Tibial artery (tissue), 4 donors: Measurements from ENCODE around the gene IL17RA.

Source experiments
- DNase-seq, 2 donors: peaks; one replicate each; pipeline ENCODE4 v3.0.0-alpha.2; 2019
- H3K27ac ChIP-seq, 2 donors: fragments of 200-600 bp; sonication (generic) in 1 of 2; 1 replicate in 1 of 2; 2 replicates in 1 of 2; pipeline ENCODE4 v1.5.1; 2018 to 2019; ENCODE audit warnings: mild to moderate bottlenecking in 1 of 2
- H3K27me3 ChIP-seq, 2 donors: fragments of 200-600 bp; sonication (generic) in 1 of 2; one replicate each; pipeline versions ENCODE4 v1.5.1 to v1.6.0; 2016 to 2019
- H3K36me3 ChIP-seq, 3 donors: fragments of 200-600 bp; sonication (generic) in 2 of 3; one replicate each; pipeline ENCODE4 v1.5.1; 2016 to 2019; ENCODE audit warnings: mild to moderate bottlenecking in 2 of 3
- H3K4me1 ChIP-seq, 4 donors: fragments of 200-600 bp; sonication (generic) in 2 of 4; 1 replicate in 3 of 4; 2 replicates in 1 of 4; pipeline ENCODE4 v1.5.1; 2016 to 2019
- H3K4me3 ChIP-seq, 2 donors: fragments of 200-600 bp; sonication (generic) in 1 of 2; 1 replicate in 1 of 2; 2 replicates in 1 of 2; pipeline ENCODE4 v1.5.1; 2018 to 2019; ENCODE audit warnings: mild to moderate bottlenecking in 2 of 2
- H3K9me3 ChIP-seq, 3 donors: fragments of 200-600 bp; sonication (generic) in 1 of 3; one replicate each; pipeline ENCODE4 v1.5.1; 2016 to 2019
- intact Hi-C: fragments of 100-400 bp; cut with DNase I; formaldehyde crosslinking; loops from one replicate; pipeline ENCODE4 v1.15.0; 2023; ENCODE audit warnings: low total_unique reads
- TF ChIP-seq, protein P1 (sequence below), 2 experiments: fragments of 200-600 bp in 1 of 2; fragments of 450-650 bp in 1 of 2; IDR thresholded peaks; one replicate each; pipeline ENCODE4 v1.5.1; 2017 to 2019; ENCODE audit warnings: antibody characterized with exemption in 2 of 2, mild to moderate bottlenecking in 1 of 2, moderate library complexity in 1 of 2

The IL17RA gene

DNA sequence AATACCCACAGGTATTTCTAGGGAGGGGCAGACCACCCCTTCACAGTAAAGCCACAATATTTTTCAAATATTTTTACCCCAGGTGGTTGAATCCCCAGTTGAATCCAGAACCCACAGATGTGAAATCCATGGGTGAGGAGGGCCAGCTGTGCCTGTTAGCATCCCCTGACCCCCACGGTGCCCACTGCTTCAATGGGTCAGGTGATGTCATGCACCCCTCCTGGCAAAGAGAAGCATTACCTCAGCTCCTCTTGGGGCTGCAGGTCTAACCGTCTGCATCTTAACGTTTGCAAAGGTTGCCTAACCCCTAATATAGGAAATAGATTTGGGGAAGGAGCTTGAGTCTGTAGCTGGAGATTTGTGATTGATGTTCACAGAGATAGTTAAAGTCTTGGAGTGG is 24.7 kb upstream of the IL17RA start:
- DNase-seq, result no peak
- TF ChIP-seq, protein P1, sequence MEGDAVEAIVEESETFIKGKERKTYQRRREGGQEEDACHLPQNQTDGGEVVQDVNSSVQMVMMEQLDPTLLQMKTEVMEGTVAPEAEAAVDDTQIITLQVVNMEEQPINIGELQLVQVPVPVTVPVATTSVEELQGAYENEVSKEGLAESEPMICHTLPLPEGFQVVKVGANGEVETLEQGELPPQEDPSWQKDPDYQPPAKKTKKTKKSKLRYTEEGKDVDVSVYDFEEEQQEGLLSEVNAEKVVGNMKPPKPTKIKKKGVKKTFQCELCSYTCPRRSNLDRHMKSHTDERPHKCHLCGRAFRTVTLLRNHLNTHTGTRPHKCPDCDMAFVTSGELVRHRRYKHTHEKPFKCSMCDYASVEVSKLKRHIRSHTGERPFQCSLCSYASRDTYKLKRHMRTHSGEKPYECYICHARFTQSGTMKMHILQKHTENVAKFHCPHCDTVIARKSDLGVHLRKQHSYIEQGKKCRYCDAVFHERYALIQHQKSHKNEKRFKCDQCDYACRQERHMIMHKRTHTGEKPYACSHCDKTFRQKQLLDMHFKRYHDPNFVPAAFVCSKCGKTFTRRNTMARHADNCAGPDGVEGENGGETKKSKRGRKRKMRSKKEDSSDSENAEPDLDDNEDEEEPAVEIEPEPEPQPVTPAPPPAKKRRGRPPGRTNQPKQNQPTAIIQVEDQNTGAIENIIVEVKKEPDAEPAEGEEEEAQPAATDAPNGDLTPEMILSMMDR (IDR thresholded peaks at IDR 0.05), result no peak
- Histone ChIP-seq H3K27ac (no peak overlapping the region), H3K4me1 (peaks cover 0 to 9% (median 0%) of the 10 kb centered on the region in 4 donors), H3K9me3 (no peaks in the 10 kb centered on the region), H3K4me3 (no peak overlapping the region), H3K36me3 (peaks cover 0 to 10% (median 0%) of the 10 kb centered on the region in 3 donors), H3K27me3 (peaks cover 0 to 38% of the 10 kb centered on the region in 2 donors)
- intact Hi-C loops, result loop anchor here (10.0 kb wide), 1 partner anchor 445 kb away; no protein-coding TSS in a partner anchor

DNA sequence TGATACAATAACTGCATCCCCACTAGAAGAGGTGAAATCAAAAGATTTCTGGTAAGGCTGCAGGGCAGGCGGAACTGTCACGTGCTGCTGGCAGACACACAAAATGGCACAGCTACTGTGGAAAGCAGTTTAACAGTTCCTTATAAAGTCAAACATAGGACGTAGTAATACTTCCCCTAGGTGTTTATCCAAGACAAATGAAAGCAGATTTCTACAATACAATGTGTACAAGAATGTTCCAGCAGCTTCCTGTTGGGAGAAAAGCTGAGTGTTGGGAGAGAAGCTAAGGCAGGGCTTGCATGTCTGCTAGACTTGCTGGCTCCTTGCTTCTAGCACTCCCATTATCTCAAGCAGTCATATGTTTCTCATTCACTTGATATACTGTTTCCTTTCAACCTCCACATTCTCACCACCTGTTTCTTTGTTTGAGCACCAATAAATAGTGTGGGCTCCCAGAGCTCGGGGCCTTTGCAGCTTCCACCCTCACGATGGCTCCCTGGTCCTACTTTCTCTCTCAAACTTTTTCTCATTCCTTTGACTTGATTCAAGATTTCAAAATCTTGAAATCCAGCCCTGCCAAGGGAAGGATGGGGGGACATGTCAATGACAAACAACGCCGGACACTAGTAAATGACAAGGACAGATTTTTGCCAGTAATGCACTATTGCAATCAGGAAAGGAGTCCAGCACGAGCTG is 21.2 kb upstream of the IL17RA start:
- Histone ChIP-seq H3K36me3 (no peaks in the 10 kb centered on the region), H3K4me1 (peaks cover 0 to 9% (median 0%) of the 10 kb centered on the region in 4 donors), H3K27ac (no peak overlapping the region), H3K27me3 (peaks cover 0 to 49% of the 10 kb centered on the region in 2 donors), H3K9me3 (no peaks in the 10 kb centered on the region), H3K4me3 (no peak overlapping the region)
- intact Hi-C loops, result loop anchor here (10.0 kb wide), 1 partner anchor 441 kb away; no protein-coding TSS in a partner anchor
- TF ChIP-seq, protein P1 (IDR thresholded peaks at IDR 0.05), result no peak
- DNase-seq, result peak in 1 of 2 donors; percentile 32

DNA sequence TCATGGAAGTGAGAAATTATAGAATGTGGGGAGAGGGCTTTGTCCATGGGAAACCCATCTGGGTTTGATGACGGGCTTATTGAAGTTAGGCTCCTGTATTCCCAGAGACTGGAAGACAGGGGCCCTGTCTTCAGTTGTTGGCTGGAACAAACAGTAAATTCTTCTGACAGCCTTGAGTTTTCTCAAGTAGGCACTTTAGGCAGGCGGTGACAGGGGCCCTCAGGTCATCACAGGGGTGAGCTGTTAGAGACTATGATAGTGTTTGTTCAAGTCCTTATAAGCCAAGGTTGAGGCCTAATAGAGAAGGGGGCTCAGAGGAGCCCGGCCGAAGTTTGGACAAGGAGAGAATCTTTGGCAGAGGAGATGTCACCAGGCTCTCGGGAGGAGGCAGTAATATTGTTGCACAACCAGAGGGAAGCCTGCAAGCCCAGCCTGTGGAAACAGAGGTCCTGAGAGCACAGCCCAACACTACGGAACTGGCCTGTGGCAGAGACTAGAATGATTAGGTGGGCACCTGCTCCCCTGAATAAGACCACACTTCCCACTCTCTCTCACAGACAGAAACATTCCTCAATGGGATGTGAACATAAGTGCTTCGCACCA is 20.2 kb upstream of the IL17RA start:
- H3K4me1 ChIP-seq, result peaks cover 0 to 9% (median 0%) of the 10 kb centered on the region in 4 donors
- H3K27ac ChIP-seq, result no peak overlapping the region
- DNase-seq, result no peak
- H3K4me3 ChIP-seq, result no peak overlapping the region
- H3K36me3 ChIP-seq, result no peaks in the 10 kb centered on the region
- no peaks in the 10 kb centered on the region for H3K9me3 ChIP-seq
- TF ChIP-seq, protein P1 (IDR thresholded peaks at IDR 0.05), result no peak
- intact Hi-C loops, result loop anchor here (10.0 kb wide), 1 partner anchor 440 kb away; no protein-coding TSS in a partner anchor
- H3K27me3 ChIP-seq, result peaks cover 0 to 46% of the 10 kb centered on the region in 2 donors

DNA sequence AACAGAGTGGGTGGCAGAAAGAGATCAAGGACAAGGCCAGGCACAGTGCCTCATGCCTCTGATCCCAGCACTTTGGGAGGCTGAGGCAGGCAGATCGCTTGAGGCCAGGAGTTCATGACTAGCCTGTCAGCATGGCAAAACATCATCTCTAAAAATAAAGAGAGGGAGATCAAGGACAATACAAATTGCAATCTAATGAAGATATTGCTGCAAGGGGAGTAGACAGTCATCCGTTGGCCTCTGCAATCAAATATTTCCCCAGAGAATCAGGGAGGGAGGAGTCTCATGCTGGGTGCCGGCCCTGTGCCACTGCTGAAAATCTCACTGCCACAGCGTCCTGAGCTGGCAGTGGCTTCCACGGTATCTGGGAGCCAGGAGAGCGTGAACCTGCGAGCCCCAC is 19.4 kb upstream of the IL17RA start:
- DNase-seq, result no peak
- Histone ChIP-seq H3K4me1 (peaks cover 0 to 9% (median 0%) of the 10 kb centered on the region in 4 donors), H3K36me3 (no peaks in the 10 kb centered on the region), H3K9me3 (no peaks in the 10 kb centered on the region), H3K27me3 (peaks cover 0 to 42% of the 10 kb centered on the region in 2 donors), H3K4me3 (no peak overlapping the region), H3K27ac (no peak overlapping the region)
- TF ChIP-seq, protein P1 (IDR thresholded peaks at IDR 0.05), result no peak
- intact Hi-C loops, result loop anchor here (10.0 kb wide), 1 partner anchor 439 kb away; no protein-coding TSS in a partner anchor

DNA sequence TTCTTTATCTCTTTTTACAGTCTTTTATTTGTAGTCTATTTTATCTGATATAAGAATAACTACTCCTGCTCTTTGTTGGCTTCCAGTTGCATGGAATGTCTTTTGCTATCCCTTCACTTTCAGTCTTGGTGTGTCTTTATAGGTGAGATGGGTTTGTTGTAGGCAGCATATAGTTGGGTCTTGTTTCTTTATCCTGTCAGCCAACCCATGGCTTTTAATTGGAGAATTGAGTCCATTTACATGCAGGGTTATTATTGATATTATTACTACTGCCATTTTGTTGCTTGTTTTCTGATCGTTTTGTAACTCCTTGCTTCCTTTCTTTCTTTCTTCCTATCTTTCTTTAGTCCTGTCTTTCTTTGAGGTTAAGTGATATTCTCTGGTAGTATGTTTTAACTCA is 11.9 kb upstream of the IL17RA start:
- DNase-seq, result no peak
- Histone ChIP-seq H3K27me3 (peaks cover 0 to 19% of the 10 kb centered on the region in 2 donors), H3K4me3 (no peak overlapping the region), H3K9me3 (no peaks in the 10 kb centered on the region), H3K36me3 (no peaks in the 10 kb centered on the region), H3K4me1 (peaks cover 0 to 3% (median 0%) of the 10 kb centered on the region in 4 donors), H3K27ac (no peak overlapping the region)
- intact Hi-C loops, result no loop called here
- TF ChIP-seq, protein P1 (IDR thresholded peaks at IDR 0.05), result no peak
